Measurements from ENCODE around the gene GNG7.

- no peak for TF ChIP-seq POLR2A (IDR thresholded peaks at IDR 0.05)
- TF ChIP-seq EP300 (IDR thresholded peaks at IDR 0.05), result no peak
- TF ChIP-seq, protein P1, sequence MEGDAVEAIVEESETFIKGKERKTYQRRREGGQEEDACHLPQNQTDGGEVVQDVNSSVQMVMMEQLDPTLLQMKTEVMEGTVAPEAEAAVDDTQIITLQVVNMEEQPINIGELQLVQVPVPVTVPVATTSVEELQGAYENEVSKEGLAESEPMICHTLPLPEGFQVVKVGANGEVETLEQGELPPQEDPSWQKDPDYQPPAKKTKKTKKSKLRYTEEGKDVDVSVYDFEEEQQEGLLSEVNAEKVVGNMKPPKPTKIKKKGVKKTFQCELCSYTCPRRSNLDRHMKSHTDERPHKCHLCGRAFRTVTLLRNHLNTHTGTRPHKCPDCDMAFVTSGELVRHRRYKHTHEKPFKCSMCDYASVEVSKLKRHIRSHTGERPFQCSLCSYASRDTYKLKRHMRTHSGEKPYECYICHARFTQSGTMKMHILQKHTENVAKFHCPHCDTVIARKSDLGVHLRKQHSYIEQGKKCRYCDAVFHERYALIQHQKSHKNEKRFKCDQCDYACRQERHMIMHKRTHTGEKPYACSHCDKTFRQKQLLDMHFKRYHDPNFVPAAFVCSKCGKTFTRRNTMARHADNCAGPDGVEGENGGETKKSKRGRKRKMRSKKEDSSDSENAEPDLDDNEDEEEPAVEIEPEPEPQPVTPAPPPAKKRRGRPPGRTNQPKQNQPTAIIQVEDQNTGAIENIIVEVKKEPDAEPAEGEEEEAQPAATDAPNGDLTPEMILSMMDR (IDR thresholded peaks at IDR 0.05), result no peak
Measured at GRCh38 chr19:2511570-2511969, 190.9 kb downstream of the GNG7 start.
